ENCODE data around the gene NHS. TPM values are rescaled to one million over a fixed set of nuclear protein-coding genes. Genes with fewer than 3 reads are reported as not detected.

Gene NHS
- total RNA-seq, 1 donor from 2014 or later: 2.5 TPM

DNA sequence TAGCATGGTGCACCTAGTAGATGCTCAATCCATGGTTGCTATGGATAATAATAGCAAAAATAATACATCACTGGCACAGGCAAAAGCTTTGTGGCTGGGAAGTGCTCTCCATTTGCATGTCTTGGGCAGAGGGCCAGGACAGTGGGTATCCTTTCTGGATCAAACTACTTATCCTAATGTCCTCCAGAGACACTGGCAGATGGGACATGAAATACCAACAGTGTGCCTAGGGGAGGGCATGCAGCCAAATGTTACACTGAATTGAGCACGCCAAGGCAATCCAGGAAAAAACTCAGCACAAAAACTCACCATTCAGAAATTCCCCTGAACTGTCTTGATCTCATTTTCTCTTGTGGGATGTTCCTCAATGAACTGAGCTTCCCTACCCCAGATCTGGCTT is 263.7 kb downstream of the NHS start:
- Histone ChIP-seq H3K27ac (no peak overlapping the region), H3K9me3 (no peaks in the 10 kb centered on the region), H3K27me3 (no peaks in the 10 kb centered on the region), H3K36me3 (no peaks in the 10 kb centered on the region), H3K4me1 (no peaks in the 10 kb centered on the region), H3K4me3 (no peak overlapping the region)
- intact Hi-C loops (cut with DNase I): no loop called here
- DNase-seq (no peak), ATAC-seq (no peak)
- TF ChIP-seq, protein P1, sequence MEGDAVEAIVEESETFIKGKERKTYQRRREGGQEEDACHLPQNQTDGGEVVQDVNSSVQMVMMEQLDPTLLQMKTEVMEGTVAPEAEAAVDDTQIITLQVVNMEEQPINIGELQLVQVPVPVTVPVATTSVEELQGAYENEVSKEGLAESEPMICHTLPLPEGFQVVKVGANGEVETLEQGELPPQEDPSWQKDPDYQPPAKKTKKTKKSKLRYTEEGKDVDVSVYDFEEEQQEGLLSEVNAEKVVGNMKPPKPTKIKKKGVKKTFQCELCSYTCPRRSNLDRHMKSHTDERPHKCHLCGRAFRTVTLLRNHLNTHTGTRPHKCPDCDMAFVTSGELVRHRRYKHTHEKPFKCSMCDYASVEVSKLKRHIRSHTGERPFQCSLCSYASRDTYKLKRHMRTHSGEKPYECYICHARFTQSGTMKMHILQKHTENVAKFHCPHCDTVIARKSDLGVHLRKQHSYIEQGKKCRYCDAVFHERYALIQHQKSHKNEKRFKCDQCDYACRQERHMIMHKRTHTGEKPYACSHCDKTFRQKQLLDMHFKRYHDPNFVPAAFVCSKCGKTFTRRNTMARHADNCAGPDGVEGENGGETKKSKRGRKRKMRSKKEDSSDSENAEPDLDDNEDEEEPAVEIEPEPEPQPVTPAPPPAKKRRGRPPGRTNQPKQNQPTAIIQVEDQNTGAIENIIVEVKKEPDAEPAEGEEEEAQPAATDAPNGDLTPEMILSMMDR (IDR thresholded peaks at IDR 0.05): no peak

DNA sequence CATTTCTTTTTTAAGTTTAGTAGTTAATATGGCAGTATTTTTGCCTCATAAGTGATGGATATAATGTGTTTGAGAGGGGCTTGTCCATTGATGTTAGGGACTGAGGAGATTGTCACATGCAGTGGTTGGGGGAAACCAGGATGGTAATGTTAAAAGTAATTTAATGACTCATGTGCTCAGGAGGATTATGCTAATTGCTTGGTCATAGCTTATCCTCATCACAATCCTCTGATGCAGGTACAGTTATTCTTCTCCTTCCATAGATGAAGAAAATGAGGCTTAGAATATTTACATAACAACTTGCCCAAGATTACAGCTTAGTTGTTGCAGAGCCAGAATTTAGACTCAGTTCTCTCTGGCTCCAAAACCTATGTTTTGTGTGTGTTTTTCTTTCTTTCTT is 267.9 kb downstream of the NHS start:
- no peaks in the 10 kb centered on the region for H3K9me3 ChIP-seq
- H3K27ac ChIP-seq: no peak overlapping the region
- TF ChIP-seq, protein P1 (IDR thresholded peaks at IDR 0.05): no peak
- DNase-seq: no peak
- H3K4me1 ChIP-seq: no peaks in the 10 kb centered on the region
- no peak overlapping the region for H3K4me3 ChIP-seq
- intact Hi-C loops (cut with DNase I): no loop called here
- ATAC-seq: no peak
- no peaks in the 10 kb centered on the region for H3K27me3 ChIP-seq
- H3K36me3 ChIP-seq: no peaks in the 10 kb centered on the region

DNA sequence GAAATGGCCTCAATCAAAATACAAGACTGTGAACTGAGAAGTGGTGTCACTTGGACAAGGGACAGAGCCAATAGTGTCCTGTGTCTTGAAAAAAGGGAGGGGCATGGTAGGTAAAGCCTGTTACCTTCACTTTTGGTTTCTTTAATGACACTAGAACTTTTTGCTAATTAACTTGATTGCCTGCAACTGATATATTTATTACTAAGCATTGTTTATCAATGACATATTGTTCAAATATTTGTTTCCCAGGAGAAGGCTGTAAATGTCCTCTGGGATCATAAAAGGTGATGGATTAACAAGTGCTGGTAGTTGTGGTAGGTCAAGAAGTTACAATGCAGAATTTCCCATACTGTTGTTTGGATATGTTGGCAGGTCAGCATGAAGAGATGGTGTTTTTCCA is 268.5 kb downstream of the NHS start:
- H3K4me3 ChIP-seq: no peak overlapping the region
- DNase-seq (no peak), ATAC-seq (no peak)
- no peaks in the 10 kb centered on the region for H3K27me3 ChIP-seq
- TF ChIP-seq, protein P1 (IDR thresholded peaks at IDR 0.05): no peak
- intact Hi-C loops (cut with DNase I): no loop called here
- no peaks in the 10 kb centered on the region for H3K9me3 ChIP-seq
- no peaks in the 10 kb centered on the region for H3K36me3 ChIP-seq
- no peak overlapping the region for H3K27ac ChIP-seq
- no peaks in the 10 kb centered on the region for H3K4me1 ChIP-seq

DNA sequence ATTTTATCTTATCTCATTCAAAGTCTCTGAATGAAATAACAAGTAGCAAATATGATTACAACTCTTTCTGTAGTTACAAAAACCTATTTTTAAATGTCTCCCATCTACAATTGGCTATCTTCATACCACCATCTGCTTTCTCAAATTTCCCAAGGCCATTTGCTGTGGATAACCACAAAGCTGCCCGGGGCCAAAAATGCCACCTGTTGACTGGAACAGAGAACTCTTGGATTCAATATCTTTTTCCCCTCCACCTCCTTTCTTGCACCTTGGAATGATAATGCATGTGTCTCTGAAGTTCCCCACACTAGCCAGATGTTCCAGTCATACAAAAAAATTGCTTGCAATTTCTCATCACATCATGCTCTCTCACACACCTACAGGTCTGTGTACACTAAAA is 269.0 kb downstream of the NHS start:
- DNase-seq: no peak
- Histone ChIP-seq H3K4me1 (no peaks in the 10 kb centered on the region), H3K9me3 (no peaks in the 10 kb centered on the region), H3K27me3 (no peaks in the 10 kb centered on the region), H3K27ac (no peak overlapping the region), H3K4me3 (no peak overlapping the region), H3K36me3 (no peaks in the 10 kb centered on the region)
- TF ChIP-seq, protein P1 (IDR thresholded peaks at IDR 0.05): no peak
- intact Hi-C loops (cut with DNase I): no loop called here
- ATAC-seq: no peak

DNA sequence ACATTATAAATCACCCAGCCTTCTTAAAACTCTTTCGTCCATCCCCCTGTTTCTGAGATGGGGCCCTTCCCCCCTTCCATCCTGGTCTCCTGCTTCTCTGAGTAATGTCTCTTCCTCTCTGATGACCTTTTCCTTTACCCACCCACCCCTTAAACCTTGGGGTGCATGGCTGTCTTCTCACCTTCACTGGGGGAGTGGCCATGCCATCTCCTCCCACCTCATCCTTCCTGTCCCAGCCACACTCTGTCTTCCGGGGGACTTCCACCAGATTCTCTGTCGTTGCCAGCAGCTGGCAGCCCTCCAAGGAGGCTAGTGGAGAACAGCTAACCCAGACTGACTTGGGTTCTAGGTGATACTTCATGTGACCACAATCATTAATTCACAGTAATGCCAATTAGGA is 279.1 kb downstream of the NHS start:
- intact Hi-C loops (cut with DNase I): no loop called here
- Histone ChIP-seq H3K4me3 (no peak overlapping the region), H3K36me3 (no peaks in the 10 kb centered on the region), H3K27me3 (peaks cover 4% of the 10 kb centered on the region), H3K9me3 (no peaks in the 10 kb centered on the region), H3K27ac (no peak overlapping the region), H3K4me1 (no peaks in the 10 kb centered on the region)
- ATAC-seq (no peak), DNase-seq (no peak)
- TF ChIP-seq, protein P1 (IDR thresholded peaks at IDR 0.05): no peak

All from upper lobe of right lung (tissue), 1 donor.